HEK293 (cell line): Measurements from ENCODE around the gene CAND1.

Experiments
- CTCF ChIA-PET: fragments of 350-600 bp; formaldehyde crosslinking; extraction: SDS; loops from one replicate; lab custom pipeline; 2021; ENCODE audit warnings: antibody characterized with exemption; lab: Yijun Ruan, JAX
- POLR2A ChIA-PET: fragments of 300-600 bp; formaldehyde crosslinking; extraction: SDS; loops from one replicate; lab custom pipeline; 2020; ENCODE audit warnings: antibody characterized with exemption, inconsistent platforms; lab: Yijun Ruan, JAX
- H3K27ac ChIP-seq: fragments of 200-500 bp; sonication (Bioruptor generic); 2 replicates; pipeline ENCODE4 v1.5.1; 2014; ENCODE audit warnings: low read depth, low read length, control low read depth, inconsistent platforms; ENCODE audit errors: extremely low read depth
- H3K36me3 ChIP-seq, 2 experiments: fragments of 200-500 bp in 1 of 2; sonication (Bioruptor generic) in 1 of 2; 1 replicate in 1 of 2; 2 replicates in 1 of 2; pipeline ENCODE4 v1.5.1; 2014 to 2017; ENCODE audit warnings: inconsistent platforms in 2 of 2, low read length in 2 of 2; ENCODE audit not compliant: control insufficient read depth in 2 of 2, insufficient read depth in 1 of 2
- H3K4me1 ChIP-seq: fragments of 200-500 bp; sonication (Bioruptor generic); 2 replicates; pipeline ENCODE4 v1.5.1; 2014; ENCODE audit warnings: mild to moderate bottlenecking, low read length, inconsistent platforms; ENCODE audit not compliant: control insufficient read depth, insufficient read depth
- H3K4me3 ChIP-seq: 2 replicates; pipeline ENCODE4 v1.5.1; 2011; ENCODE audit warnings: low read depth, mild to moderate bottlenecking, control low read depth, low read length, moderate library complexity
- H3K9me3 ChIP-seq: fragments of 200-500 bp; sonication (Bioruptor generic); 2 replicates; pipeline ENCODE4 v1.5.1; 2014; ENCODE audit warnings: low read depth, low read length, inconsistent platforms; ENCODE audit not compliant: control insufficient read depth, insufficient read depth
- FEZF1 ChIP-seq: fragments of 450-650 bp; formaldehyde crosslinking; IDR thresholded peaks from 2 replicates; pipeline ENCODE4 v1.5.1; 2016; ENCODE audit warnings: missing biosample characterization, missing genetic modification characterization
- GLI2 ChIP-seq: fragments of 450-650 bp; formaldehyde crosslinking; IDR thresholded peaks from 2 replicates; pipeline ENCODE4; 2017; ENCODE audit warnings: missing biosample characterization, missing genetic modification characterization, low read depth, borderline replicate concordance
- GLIS1 ChIP-seq: fragments of 450-650 bp; formaldehyde crosslinking; IDR thresholded peaks from 2 replicates; pipeline ENCODE4 v1.5.1; 2016; ENCODE audit warnings: missing biosample characterization, missing genetic modification characterization
- KLF17 ChIP-seq: fragments of 450-650 bp; formaldehyde crosslinking; IDR thresholded peaks from 2 replicates; pipeline ENCODE4 v1.5.1; 2016; ENCODE audit warnings: missing biosample characterization, missing genetic modification characterization
- OSR2 ChIP-seq: fragments of 450-650 bp; formaldehyde crosslinking; IDR thresholded peaks from 2 replicates; pipeline ENCODE4 v1.5.1; 2016; ENCODE audit warnings: missing biosample characterization, missing genetic modification characterization
- REPIN1 ChIP-seq: fragments of 450-650 bp; formaldehyde crosslinking; IDR thresholded peaks from 2 replicates; pipeline ENCODE4 v1.5.1; 2017; ENCODE audit warnings: missing biosample characterization, missing genetic modification characterization, low read depth
- SCRT2 ChIP-seq: fragments of 450-650 bp; formaldehyde crosslinking; IDR thresholded peaks from 2 replicates; pipeline ENCODE4 v1.5.1; 2016; ENCODE audit warnings: missing biosample characterization, missing genetic modification characterization
- SP3 ChIP-seq: fragments of 450-650 bp; formaldehyde crosslinking; IDR thresholded peaks from 2 replicates; pipeline ENCODE4 v1.5.1; 2016; ENCODE audit warnings: missing biosample characterization, missing genetic modification characterization
- WT1 ChIP-seq: fragments of 450-650 bp; formaldehyde crosslinking; IDR thresholded peaks from 2 replicates; pipeline ENCODE4 v1.5.1; 2016; ENCODE audit warnings: missing biosample characterization, missing genetic modification characterization
- ZFP69B ChIP-seq: fragments of 450-650 bp; formaldehyde crosslinking; IDR thresholded peaks from 2 replicates; pipeline ENCODE4 v1.5.1; 2016; ENCODE audit warnings: missing biosample characterization, missing genetic modification characterization
- ZNF23 ChIP-seq: fragments of 450-650 bp; formaldehyde crosslinking; IDR thresholded peaks from 2 replicates; pipeline ENCODE4 v1.5.1; 2016; ENCODE audit warnings: missing biosample characterization, missing genetic modification characterization, borderline replicate concordance
- ZNF274 ChIP-seq, 2 experiments: fragments of 200-500 bp in 1 of 2; fragments of 450-650 bp in 1 of 2; sonication (Bioruptor generic) in 1 of 2; formaldehyde crosslinking in 1 of 2; IDR thresholded peaks; 2 replicates each; pipeline versions ENCODE4 v1.5.1 to v1.6.1; 2014 to 2016; ENCODE audit warnings: borderline replicate concordance in 1 of 2, inconsistent platforms in 1 of 2, low read length in 1 of 2, missing biosample characterization in 1 of 2, missing genetic modification characterization in 1 of 2
- ZNF654 ChIP-seq: fragments of 450-650 bp; formaldehyde crosslinking; IDR thresholded peaks from 2 replicates; pipeline ENCODE4 v1.5.1; 2016; ENCODE audit warnings: low read depth, missing biosample characterization, missing genetic modification characterization
- ZNF791 ChIP-seq: fragments of 450-650 bp; formaldehyde crosslinking; IDR thresholded peaks from 2 replicates; pipeline ENCODE4 v1.5.1; 2016; ENCODE audit warnings: missing biosample characterization, missing genetic modification characterization
- ZNF792 ChIP-seq: fragments of 450-650 bp; formaldehyde crosslinking; IDR thresholded peaks from 2 replicates; pipeline ENCODE4 v1.5.1; 2016; ENCODE audit warnings: missing biosample characterization, missing genetic modification characterization
- ZSCAN16 ChIP-seq: fragments of 450-650 bp; formaldehyde crosslinking; IDR thresholded peaks from 2 replicates; pipeline ENCODE4 v1.5.1; 2016; ENCODE audit warnings: missing biosample characterization, missing genetic modification characterization
- TF ChIP-seq, protein P1 (sequence below): fragments of 450-650 bp; formaldehyde crosslinking; conservative IDR thresholded peaks from 2 replicates; pipeline ENCODE4 v1.5.1; 2016; ENCODE audit warnings: low read depth, missing biosample characterization, missing genetic modification characterization
- TF ChIP-seq, protein P2 (sequence below): fragments of 450-650 bp; IDR thresholded peaks from 2 replicates; pipeline ENCODE4 v1.5.1; 2018; ENCODE audit warnings: missing biosample characterization, mild to moderate bottlenecking, missing genetic modification characterization
- TF ChIP-seq, protein P3 (sequence below): fragments of 450-650 bp; formaldehyde crosslinking; IDR thresholded peaks from 2 replicates; pipeline ENCODE4 v1.5.1; 2016; ENCODE audit warnings: missing biosample characterization, missing genetic modification characterization

Gene CAND1

GRCh38 chr12:67357376-67358125, 88.4 kb downstream of the CAND1 start:
- Histone ChIP-seq H3K4me1 (peaks cover 7% of the 10 kb centered on the region), H3K9me3 (no peaks in the 10 kb centered on the region), H3K4me3 (no peak overlapping the region), H3K27ac (no peak overlapping the region), H3K36me3 (no peaks in the 10 kb centered on the region)
- POLR2A ChIA-PET = no interaction called here
- CTCF ChIA-PET = interaction anchor here (0.8 to 2.6 kb wide), 6 partner anchors 57 to 800 kb away, joined by 3 to 19 read pairs (median 8); no protein-coding TSS in a partner anchor
- no peak for TF ChIP-seq ZNF791 (tag by site-specific recombination)
- TF ChIP-seq, protein P1, sequence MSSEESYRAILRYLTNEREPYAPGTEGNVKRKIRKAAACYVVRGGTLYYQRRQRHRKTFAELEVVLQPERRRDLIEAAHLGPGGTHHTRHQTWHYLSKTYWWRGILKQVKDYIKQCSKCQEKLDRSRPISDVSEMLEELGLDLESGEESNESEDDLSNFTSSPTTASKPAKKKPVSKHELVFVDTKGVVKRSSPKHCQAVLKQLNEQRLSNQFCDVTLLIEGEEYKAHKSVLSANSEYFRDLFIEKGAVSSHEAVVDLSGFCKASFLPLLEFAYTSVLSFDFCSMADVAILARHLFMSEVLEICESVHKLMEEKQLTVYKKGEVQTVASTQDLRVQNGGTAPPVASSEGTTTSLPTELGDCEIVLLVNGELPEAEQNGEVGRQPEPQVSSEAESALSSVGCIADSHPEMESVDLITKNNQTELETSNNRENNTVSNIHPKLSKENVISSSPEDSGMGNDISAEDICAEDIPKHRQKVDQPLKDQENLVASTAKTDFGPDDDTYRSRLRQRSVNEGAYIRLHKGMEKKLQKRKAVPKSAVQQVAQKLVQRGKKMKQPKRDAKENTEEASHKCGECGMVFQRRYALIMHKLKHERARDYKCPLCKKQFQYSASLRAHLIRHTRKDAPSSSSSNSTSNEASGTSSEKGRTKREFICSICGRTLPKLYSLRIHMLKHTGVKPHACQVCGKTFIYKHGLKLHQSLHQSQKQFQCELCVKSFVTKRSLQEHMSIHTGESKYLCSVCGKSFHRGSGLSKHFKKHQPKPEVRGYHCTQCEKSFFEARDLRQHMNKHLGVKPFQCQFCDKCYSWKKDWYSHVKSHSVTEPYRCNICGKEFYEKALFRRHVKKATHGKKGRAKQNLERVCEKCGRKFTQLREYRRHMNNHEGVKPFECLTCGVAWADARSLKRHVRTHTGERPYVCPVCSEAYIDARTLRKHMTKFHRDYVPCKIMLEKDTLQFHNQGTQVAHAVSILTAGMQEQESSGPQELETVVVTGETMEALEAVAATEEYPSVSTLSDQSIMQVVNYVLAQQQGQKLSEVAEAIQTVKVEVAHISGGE (tag by site-specific recombination) = no peak
- no peak for TF ChIP-seq SCRT2

GRCh38 chr12:67358781-67359338, 89.7 kb downstream of the CAND1 start:
- H3K4me1 ChIP-seq = peaks cover 7% of the 10 kb centered on the region
- no peak overlapping the region for H3K4me3 ChIP-seq
- ChIA-PET POLR2A (interaction anchor here (0.8 kb wide), 1 partner anchor 105 kb away, joined by 4 read pairs; no protein-coding TSS in a partner anchor), CTCF (interaction anchor here (1.2 to 2.0 kb wide), 3 partner anchors 83 to 584 kb away, joined by 4 to 7 read pairs (median 6); no protein-coding TSS in a partner anchor)
- no peak overlapping the region for H3K27ac ChIP-seq
- TF ChIP-seq, protein P2, sequence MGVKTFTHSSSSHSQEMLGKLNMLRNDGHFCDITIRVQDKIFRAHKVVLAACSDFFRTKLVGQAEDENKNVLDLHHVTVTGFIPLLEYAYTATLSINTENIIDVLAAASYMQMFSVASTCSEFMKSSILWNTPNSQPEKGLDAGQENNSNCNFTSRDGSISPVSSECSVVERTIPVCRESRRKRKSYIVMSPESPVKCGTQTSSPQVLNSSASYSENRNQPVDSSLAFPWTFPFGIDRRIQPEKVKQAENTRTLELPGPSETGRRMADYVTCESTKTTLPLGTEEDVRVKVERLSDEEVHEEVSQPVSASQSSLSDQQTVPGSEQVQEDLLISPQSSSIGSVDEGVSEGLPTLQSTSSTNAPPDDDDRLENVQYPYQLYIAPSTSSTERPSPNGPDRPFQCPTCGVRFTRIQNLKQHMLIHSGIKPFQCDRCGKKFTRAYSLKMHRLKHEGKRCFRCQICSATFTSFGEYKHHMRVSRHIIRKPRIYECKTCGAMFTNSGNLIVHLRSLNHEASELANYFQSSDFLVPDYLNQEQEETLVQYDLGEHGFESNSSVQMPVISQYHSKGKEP = 0 out of 2 replicates have a peak, but pooled peaks have one; percentile 29
- TF ChIP-seq GLIS1 = peak; percentile 99
- TF ChIP-seq REPIN1 = no peak
- no peak for TF ChIP-seq ZNF792 (tag by site-specific recombination)
- no peak for TF ChIP-seq KLF17 (tag by site-specific recombination)
- peak; percentile 31; the same call in 1 of the 2 replicates for TF ChIP-seq FEZF1 (tag by site-specific recombination)
- TF ChIP-seq OSR2 (tag by site-specific recombination) = peak; percentile 39; the same call in 1 of the 2 replicates
- TF ChIP-seq ZSCAN16 (tag by site-specific recombination) = no peak
- TF ChIP-seq WT1 = peak; percentile 20; the same call in 1 of the 2 replicates
- TF ChIP-seq GLI2 = 0 out of 2 replicates have a peak, but pooled peaks have one; percentile 22
- peak; percentile 74 for TF ChIP-seq SCRT2
- no peaks in the 10 kb centered on the region for H3K36me3 ChIP-seq
- no peaks in the 10 kb centered on the region for H3K9me3 ChIP-seq

DNA sequence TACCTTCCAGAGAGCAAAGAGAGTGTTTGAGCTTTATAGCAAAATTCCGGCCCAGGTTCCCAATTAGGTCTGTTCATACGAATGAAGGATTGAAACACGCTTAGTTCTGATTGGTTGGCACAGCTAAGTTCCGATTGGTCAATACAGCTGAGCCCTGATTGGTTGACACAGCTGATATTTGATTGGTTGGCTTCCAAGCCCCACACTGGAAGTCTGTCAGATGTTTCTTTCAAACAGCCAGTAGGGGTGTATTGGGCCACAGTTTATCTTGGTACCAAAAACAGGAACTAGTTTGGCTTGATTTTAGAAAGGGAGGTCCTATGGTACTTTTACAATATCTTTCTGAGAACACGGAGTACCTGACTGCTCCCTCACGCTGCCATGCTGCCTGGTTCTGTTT, 93.4 kb downstream of the CAND1 start:
- POLR2A ChIA-PET = no interaction called here
- Histone ChIP-seq H3K9me3 (no peaks in the 10 kb centered on the region), H3K36me3 (no peaks in the 10 kb centered on the region), H3K4me1 (peaks cover 10% of the 10 kb centered on the region), H3K4me3 (no peak overlapping the region), H3K27ac (no peak overlapping the region)
- no peak for TF ChIP-seq ZNF654 (tag by site-specific recombination)
- no peak for TF ChIP-seq ZNF23 (tag by site-specific recombination)
- TF ChIP-seq ZNF274 (IDR thresholded peaks at IDR 0.05; ENCODE audit: low read length) = no peak
- TF ChIP-seq ZNF274 (tag by site-specific recombination; IDR thresholded peaks at IDR 0.05; ENCODE audit: borderline replicate concordance) = no peak
- no peak for TF ChIP-seq SP3 (tag by site-specific recombination)
- no peak for TF ChIP-seq ZFP69B (tag by site-specific recombination)
- TF ChIP-seq, protein P3, sequence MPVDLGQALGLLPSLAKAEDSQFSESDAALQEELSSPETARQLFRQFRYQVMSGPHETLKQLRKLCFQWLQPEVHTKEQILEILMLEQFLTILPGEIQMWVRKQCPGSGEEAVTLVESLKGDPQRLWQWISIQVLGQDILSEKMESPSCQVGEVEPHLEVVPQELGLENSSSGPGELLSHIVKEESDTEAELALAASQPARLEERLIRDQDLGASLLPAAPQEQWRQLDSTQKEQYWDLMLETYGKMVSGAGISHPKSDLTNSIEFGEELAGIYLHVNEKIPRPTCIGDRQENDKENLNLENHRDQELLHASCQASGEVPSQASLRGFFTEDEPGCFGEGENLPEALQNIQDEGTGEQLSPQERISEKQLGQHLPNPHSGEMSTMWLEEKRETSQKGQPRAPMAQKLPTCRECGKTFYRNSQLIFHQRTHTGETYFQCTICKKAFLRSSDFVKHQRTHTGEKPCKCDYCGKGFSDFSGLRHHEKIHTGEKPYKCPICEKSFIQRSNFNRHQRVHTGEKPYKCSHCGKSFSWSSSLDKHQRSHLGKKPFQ (tag by site-specific recombination) = no peak
- CTCF ChIA-PET = no interaction called here
